Measurements from ENCODE around the gene PLET1. TPM values are rescaled to one million over a fixed set of nuclear protein-coding genes. Genes with fewer than 3 reads are reported as not detected.

Gene PLET1
- total and polyA plus RNA-seq, 2 donors (not counting 1 experiment from before 2014, with no cell fraction given): not detected

DNA sequence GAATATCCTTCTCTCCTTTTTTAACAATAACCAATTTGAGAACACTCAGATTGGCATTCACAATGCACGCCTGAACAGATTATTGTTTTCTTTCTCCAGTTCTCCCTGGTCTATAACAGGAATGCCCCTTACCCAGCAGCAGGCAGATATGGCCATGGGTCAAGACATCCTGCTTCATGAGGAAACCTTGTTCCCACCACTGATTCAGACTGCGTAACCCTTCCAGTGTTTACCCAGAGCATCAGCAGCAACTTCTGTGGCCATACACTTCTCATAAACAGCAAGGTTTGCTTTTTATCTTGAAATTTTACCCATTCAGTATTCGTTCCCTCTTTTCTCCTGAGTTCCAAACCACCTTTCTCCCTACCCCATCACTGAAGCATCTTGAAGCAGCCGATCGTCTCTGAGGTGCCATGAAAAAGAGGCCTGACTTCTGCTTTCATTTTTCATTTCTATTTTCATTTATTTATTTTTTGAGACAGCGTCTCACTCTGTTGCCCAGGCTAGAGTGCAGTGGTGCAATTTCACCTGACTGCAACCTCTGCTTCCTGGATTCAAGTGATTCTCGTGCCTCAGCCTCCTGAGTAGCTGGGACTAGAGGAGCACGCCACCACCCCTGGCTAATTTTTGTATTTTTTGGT is 24.8 kb downstream of the PLET1 start:
- Mint-ChIP-seq H3K4me3 (peak overlapping the region; percentile 88), H3K4me1 (peaks cover 18% of the 10 kb centered on the region), H3K27ac (peak overlapping the region; percentile 97), H3K27me3 (no peaks in the 10 kb centered on the region), H3K9me3 (ENCODE audit: insufficient read depth) (no peaks in the 10 kb centered on the region)
- Histone ChIP-seq H3K9ac (ENCODE audit: low read length) (peak overlapping the region; percentile 48), H3K79me2 (ENCODE audit: control insufficient read depth, insufficient read depth, low read length) (peaks cover 5% of the 10 kb centered on the region), H2AFZ (ENCODE audit: insufficient read depth, low read depth, low read length, poor library complexity, severe bottlenecking) (peak overlapping the region; percentile 41), H3K27me3 (replicated peaks in 1 of 4; ENCODE audit: control extremely low read depth in 1 of 4, control insufficient read depth in 3 of 4, insufficient read depth in 4 of 4, low read length in 3 of 4) (no peaks in the 10 kb centered on the region), H4K20me1 (ENCODE audit: control insufficient read depth, insufficient read depth, low read length, poor library complexity, severe bottlenecking) (no peaks in the 10 kb centered on the region), H3K27ac (ENCODE audit: low read length in 2 of 2) (peak overlapping the region; percentile 84 to 85), H3K9me3 (ENCODE audit: control extremely low read depth in 1 of 3, control insufficient read depth in 2 of 3, insufficient read depth in 1 of 3, low read length in 2 of 3) (no peaks in the 10 kb centered on the region), H3K36me3 (replicated peaks in 1 of 2; ENCODE audit: control extremely low read depth in 1 of 2, control insufficient read depth in 1 of 2, extremely low read depth in 1 of 2, insufficient read depth in 2 of 2, low read length in 1 of 2) (peaks cover 11 to 39% of the 10 kb centered on the region in 2 experiments), H3K4me2 (replicated peaks; ENCODE audit: low read depth, low read length, poor library complexity, severe bottlenecking) (peak overlapping the region; percentile 67), H3K4me3 (ENCODE audit: control extremely low read depth in 1 of 5, extremely low read depth in 1 of 5, insufficient read depth in 1 of 5, low read depth in 2 of 5, low read length in 4 of 5) (peak overlapping the region in 4 of 5 experiments; percentile 7 to 41 (median 34)), H3K4me1 (ENCODE audit: control insufficient read depth in 2 of 2, insufficient read depth in 2 of 2, low read length in 2 of 2) (peaks cover 16 to 20% of the 10 kb centered on the region in 2 donors)
- DNase-seq (peak; percentile 49), ATAC-seq (ENCODE audit: low read depth) (peak; percentile 73)
- 37% methylated on average over 6 of the region's 8 CpGs for WGBS (ENCODE audit: insufficient coverage)
- CTCF ChIA-PET: interaction anchor here (1.6 to 2.9 kb wide), 2 partner anchors 44 to 122 kb away, joined by 4 to 13 read pairs; no protein-coding TSS in a partner anchor
- TF ChIP-seq, protein P1, sequence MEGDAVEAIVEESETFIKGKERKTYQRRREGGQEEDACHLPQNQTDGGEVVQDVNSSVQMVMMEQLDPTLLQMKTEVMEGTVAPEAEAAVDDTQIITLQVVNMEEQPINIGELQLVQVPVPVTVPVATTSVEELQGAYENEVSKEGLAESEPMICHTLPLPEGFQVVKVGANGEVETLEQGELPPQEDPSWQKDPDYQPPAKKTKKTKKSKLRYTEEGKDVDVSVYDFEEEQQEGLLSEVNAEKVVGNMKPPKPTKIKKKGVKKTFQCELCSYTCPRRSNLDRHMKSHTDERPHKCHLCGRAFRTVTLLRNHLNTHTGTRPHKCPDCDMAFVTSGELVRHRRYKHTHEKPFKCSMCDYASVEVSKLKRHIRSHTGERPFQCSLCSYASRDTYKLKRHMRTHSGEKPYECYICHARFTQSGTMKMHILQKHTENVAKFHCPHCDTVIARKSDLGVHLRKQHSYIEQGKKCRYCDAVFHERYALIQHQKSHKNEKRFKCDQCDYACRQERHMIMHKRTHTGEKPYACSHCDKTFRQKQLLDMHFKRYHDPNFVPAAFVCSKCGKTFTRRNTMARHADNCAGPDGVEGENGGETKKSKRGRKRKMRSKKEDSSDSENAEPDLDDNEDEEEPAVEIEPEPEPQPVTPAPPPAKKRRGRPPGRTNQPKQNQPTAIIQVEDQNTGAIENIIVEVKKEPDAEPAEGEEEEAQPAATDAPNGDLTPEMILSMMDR (IDR thresholded peaks at IDR 0.05): no peak
- TF ChIP-seq EZH2 (IDR thresholded peaks at IDR 0.05; ENCODE audit: borderline replicate concordance, insufficient read depth, low read depth, low read length, poor library complexity, severe bottlenecking): no peak
- POLR2A ChIA-PET: no interaction called here
- intact Hi-C loops (cut with micrococcal nuclease): no loop called here

- H3K27me3 ChIP-seq (replicated peaks in 1 of 4; ENCODE audit: control extremely low read depth in 1 of 4, control insufficient read depth in 3 of 4, insufficient read depth in 4 of 4, low read length in 3 of 4): no peaks in the 10 kb centered on the region
- H3K79me2 ChIP-seq (ENCODE audit: control insufficient read depth, insufficient read depth, low read length): peaks cover 28% of the 10 kb centered on the region
- H3K36me3 ChIP-seq (replicated peaks in 1 of 2; ENCODE audit: control extremely low read depth in 1 of 2, control insufficient read depth in 1 of 2, extremely low read depth in 1 of 2, insufficient read depth in 2 of 2, low read length in 1 of 2): peaks cover 1 to 45% of the 10 kb centered on the region in 2 experiments
- ATAC-seq (ENCODE audit: low read depth): no peak
- no peak for DNase-seq
- CTCF ChIA-PET: interaction anchor here (1.5 to 20.4 kb wide), 3 partner anchors 11 to 48 kb away, joined by 4 to 471 read pairs (median 6); no protein-coding TSS in a partner anchor
- no peak overlapping the region for H3K4me2 ChIP-seq (replicated peaks; ENCODE audit: low read depth, low read length, poor library complexity, severe bottlenecking)
- no CpG with 5 or more reads among the region's 2 CpGs for WGBS (ENCODE audit: insufficient coverage)
- no peak overlapping the region for H2AFZ ChIP-seq (ENCODE audit: insufficient read depth, low read depth, low read length, poor library complexity, severe bottlenecking)
- H3K4me3 ChIP-seq (ENCODE audit: control extremely low read depth in 1 of 5, extremely low read depth in 1 of 5, insufficient read depth in 1 of 5, low read depth in 2 of 5, low read length in 4 of 5): no peak overlapping the region
- Mint-ChIP-seq H3K4me1 (peaks cover 30% of the 10 kb centered on the region), H3K4me3 (no peak overlapping the region), H3K27me3 (no peaks in the 10 kb centered on the region), H3K27ac (no peak overlapping the region), H3K9me3 (ENCODE audit: insufficient read depth) (no peaks in the 10 kb centered on the region)
- no peak overlapping the region for H3K9ac ChIP-seq (ENCODE audit: low read length)
- intact Hi-C loops (cut with micrococcal nuclease): no loop called here
- no peaks in the 10 kb centered on the region for H4K20me1 ChIP-seq (ENCODE audit: control insufficient read depth, insufficient read depth, low read length, poor library complexity, severe bottlenecking)
- no peaks in the 10 kb centered on the region for H3K9me3 ChIP-seq (ENCODE audit: control extremely low read depth in 1 of 3, control insufficient read depth in 2 of 3, insufficient read depth in 1 of 3, low read length in 2 of 3)
- no peak for TF ChIP-seq EZH2 (IDR thresholded peaks at IDR 0.05; ENCODE audit: borderline replicate concordance, insufficient read depth, low read depth, low read length, poor library complexity, severe bottlenecking)
- TF ChIP-seq, protein P1 (IDR thresholded peaks at IDR 0.05): no peak
- H3K4me1 ChIP-seq (ENCODE audit: control insufficient read depth in 2 of 2, insufficient read depth in 2 of 2, low read length in 2 of 2): peaks cover 25 to 28% of the 10 kb centered on the region in 2 donors
- no peak overlapping the region for H3K27ac ChIP-seq (ENCODE audit: low read length in 2 of 2)
- POLR2A ChIA-PET: no interaction called here
Observed at GRCh38 chr11:112231952-112232351, 28.7 kb downstream of the PLET1 start.

Data from B cell (primary cell).